ENCODE measurements around the gene C17orf50. TPM values are rescaled to one million over a fixed set of nuclear protein-coding genes. Genes with fewer than 3 reads are reported as not detected.
A peak's percentile ranks its signal among the peaks of the same experiment; 100 is the strongest.

The C17orf50 gene
- total and polyA plus RNA-seq, 10 donors = 0.15 to 0.42 TPM; not detected in 8

DNA sequence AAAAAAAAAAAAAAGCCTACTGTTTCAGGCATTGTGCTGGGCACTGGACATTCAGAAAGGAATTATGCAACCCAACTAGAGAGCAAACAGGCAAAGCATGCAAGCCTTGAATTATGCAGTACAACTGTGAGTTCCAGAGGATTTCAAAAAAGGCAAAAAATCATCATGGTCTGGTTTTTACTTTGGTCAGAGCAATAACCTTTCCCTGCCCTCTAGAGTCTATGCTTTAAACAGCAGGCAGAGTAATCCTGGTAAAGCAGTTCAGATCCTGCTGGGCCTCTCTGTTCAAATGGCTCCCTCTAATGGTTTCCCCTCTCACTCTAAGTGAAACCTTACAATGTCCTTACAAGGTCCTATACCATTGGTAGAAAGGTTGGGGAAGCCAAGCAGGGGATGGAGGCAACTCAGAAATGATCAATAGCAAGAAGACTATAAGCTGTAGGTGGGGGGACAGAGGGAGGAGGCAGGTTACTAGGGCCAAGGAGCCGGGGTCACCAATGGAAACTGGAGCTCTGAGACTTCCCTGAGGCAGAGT lies 44.0 kb downstream of the C17orf50 start:
- Histone ChIP-seq H3K27ac (no peak overlapping the region), H3K9me3 (no peaks in the 10 kb centered on the region), H3K36me3 (no peaks in the 10 kb centered on the region), H3K4me3 (no peak overlapping the region), H3K27me3 (replicated peaks in 1 of 7) (no peaks in the 10 kb centered on the region), H3K4me1 (peaks cover 16 to 64% (median 48%) of the 10 kb centered on the region in 6 donors)
- WGBS, 5 donors = 7 to 53% (median 29%) methylated on average over 1 of the region's 1 CpG
- DNase-seq = no peak
- TF ChIP-seq POLR2A (IDR thresholded peaks at IDR 0.05) = no peak
- TF ChIP-seq, protein P1, sequence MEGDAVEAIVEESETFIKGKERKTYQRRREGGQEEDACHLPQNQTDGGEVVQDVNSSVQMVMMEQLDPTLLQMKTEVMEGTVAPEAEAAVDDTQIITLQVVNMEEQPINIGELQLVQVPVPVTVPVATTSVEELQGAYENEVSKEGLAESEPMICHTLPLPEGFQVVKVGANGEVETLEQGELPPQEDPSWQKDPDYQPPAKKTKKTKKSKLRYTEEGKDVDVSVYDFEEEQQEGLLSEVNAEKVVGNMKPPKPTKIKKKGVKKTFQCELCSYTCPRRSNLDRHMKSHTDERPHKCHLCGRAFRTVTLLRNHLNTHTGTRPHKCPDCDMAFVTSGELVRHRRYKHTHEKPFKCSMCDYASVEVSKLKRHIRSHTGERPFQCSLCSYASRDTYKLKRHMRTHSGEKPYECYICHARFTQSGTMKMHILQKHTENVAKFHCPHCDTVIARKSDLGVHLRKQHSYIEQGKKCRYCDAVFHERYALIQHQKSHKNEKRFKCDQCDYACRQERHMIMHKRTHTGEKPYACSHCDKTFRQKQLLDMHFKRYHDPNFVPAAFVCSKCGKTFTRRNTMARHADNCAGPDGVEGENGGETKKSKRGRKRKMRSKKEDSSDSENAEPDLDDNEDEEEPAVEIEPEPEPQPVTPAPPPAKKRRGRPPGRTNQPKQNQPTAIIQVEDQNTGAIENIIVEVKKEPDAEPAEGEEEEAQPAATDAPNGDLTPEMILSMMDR (IDR thresholded peaks at IDR 0.05 in 8 of 11, conservative IDR thresholded peaks at IDR 0.05 in 3 of 11) = peak; percentile 56 to 89 (median 72)
- intact Hi-C loops (cut with DNase I; ENCODE audit: low total_unique reads) = loop anchor here (5.0 kb wide), 1 partner anchor 37 kb away; no protein-coding TSS in a partner anchor

DNA sequence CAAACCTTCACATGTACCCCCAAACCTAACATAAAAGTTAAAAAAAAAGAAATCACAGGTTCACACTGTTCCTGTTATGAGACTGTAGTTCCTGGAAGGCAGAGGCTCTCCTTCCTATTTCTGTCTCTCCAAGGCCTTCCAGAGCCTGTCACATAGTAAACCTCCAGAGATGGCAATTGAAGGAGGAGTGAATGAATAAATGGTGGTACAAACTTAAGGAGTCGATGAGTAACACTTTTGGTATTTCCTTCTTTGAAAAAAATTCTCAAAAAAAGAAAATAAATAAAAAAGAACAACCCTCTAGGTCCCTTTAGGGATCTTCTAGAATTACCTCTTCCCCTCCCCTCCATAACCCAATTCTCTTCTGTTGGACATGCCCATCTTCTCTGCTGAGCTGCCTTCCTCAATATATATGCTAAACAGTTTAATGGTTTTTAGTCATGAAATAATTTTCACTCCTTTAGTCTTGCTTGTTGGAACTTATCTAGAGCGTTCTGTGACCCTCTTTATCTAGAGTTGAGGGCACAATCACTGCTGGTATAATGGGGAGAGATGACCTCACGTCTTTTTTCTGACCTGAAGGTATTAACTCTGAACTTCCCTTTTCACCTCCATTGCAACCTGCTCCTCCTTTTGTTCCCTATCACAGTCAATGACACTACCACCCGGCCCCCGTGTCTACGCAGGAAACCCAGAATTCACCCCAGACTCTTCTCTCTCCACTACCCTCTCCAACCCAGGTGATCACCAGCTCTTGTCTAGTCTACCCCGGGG lies 46.9 kb downstream of the C17orf50 start:
- DNase-seq = no peak
- H3K4me1 ChIP-seq = peaks cover 26 to 66% (median 51%) of the 10 kb centered on the region in 6 donors
- H3K27ac ChIP-seq = peak overlapping the region; percentile 91 to 98 (median 98)
- H3K4me3 ChIP-seq = no peak overlapping the region
- 67 to 78% (median 72%) methylated on average over 7 of the region's 7 CpGs for WGBS, 5 donors
- H3K36me3 ChIP-seq = no peaks in the 10 kb centered on the region
- intact Hi-C loops (cut with DNase I; ENCODE audit: low total_unique reads) = loop anchor here (5.0 kb wide), 1 partner anchor 40 kb away; no protein-coding TSS in a partner anchor
- TF ChIP-seq POLR2AphosphoS5 (IDR thresholded peaks at IDR 0.05) (no peak), POLR2A (IDR thresholded peaks at IDR 0.05) (no peak)
- TF ChIP-seq, protein P1 (IDR thresholded peaks at IDR 0.05 in 8 of 11, conservative IDR thresholded peaks at IDR 0.05 in 3 of 11) = no peak
- no peaks in the 10 kb centered on the region for H3K27me3 ChIP-seq (replicated peaks in 1 of 7)
- H3K9me3 ChIP-seq = no peaks in the 10 kb centered on the region

DNA sequence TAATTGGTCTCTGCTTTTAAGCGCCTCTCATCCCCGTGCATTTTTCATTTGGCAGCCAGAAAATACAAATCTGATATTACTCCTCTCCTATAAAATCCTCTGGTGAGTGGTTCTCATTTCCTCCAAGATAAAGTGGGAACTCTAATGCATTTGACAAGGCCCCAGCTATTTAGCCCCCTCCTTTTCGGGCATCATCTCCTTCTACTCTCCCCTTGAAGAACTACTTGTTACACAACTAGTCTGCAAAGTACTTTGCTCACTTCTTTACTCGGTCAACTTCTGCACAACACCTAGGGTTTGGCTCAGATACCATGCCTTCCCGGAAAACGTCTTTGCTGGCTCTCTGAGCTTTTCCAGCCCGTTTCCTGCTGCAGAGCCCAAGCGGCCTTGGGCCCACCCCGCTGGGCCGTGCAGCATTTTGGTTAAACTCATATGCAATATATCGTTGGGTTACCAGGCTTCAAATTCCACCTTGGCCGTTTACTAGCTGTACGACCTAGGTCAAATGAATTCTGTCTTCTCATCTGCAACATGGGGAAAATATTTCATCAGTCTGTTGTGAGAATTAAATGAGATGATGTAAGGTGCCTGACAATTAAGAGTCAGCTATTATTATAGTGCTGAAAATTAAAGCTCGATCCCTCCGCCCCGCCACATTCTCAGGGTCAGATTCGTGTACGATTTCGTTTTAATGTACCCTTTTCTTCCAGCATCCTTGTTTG lies 47.7 kb downstream of the C17orf50 start:
- no peaks in the 10 kb centered on the region for H3K36me3 ChIP-seq
- peak overlapping the region; percentile 60 to 92 (median 85) for H3K4me3 ChIP-seq
- TF ChIP-seq, protein P1 (IDR thresholded peaks at IDR 0.05 in 8 of 11, conservative IDR thresholded peaks at IDR 0.05 in 3 of 11) = no peak
- TF ChIP-seq POLR2AphosphoS5 (IDR thresholded peaks at IDR 0.05) = no peak
- intact Hi-C loops (cut with DNase I; ENCODE audit: low total_unique reads) = loop anchor here (5.0 kb wide), 1 partner anchor 41 kb away; no protein-coding TSS in a partner anchor
- H3K27ac ChIP-seq = peak overlapping the region; percentile 91 to 98 (median 98)
- DNase-seq = peak; percentile 79
- H3K27me3 ChIP-seq (replicated peaks in 1 of 7) = no peaks in the 10 kb centered on the region
- 19 to 28% (median 24%) methylated on average over 19 of the region's 19 CpGs for WGBS, 5 donors
- no peaks in the 10 kb centered on the region for H3K9me3 ChIP-seq
- H3K4me1 ChIP-seq = peaks cover 30 to 74% (median 60%) of the 10 kb centered on the region in 6 donors

Data from spleen (tissue), 11 donors.